ENCODE results near the gene ADAM12.
"Not testable (repeated sequence)": the region's sequence is repeated elsewhere in the genome, so short reads cannot be mapped to it uniquely, and the experiment has no call there.

The ADAM12 gene

DNA sequence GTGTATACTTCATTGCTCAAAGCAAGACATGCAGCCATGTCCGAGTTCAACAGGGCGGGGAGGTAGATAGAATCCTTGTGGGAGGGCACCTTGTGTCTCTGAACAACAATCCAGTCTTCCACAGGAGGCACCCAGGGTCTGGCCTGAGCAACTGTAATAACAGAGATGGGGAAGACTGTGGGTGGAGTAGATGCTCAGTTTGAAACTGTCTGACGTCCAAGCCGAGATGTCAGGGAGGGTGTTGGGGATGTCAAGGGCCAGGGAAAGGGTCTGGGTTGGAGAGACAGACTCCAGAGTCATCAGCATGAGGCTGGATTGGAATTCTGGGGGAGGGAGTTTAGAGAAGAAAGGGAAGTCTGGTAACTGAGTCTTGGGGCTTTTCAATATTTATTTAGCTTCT, 403.9 kb downstream of the ADAM12 start:
- H3K4me1 ChIP-seq (ENCODE audit: control insufficient read depth, insufficient read depth, low read length) = peaks cover 8% of the 10 kb centered on the region
- H3K27ac ChIP-seq (ENCODE audit: insufficient read depth, low read depth, low read length, poor library complexity, severe bottlenecking) = no peak overlapping the region
- no peaks in the 10 kb centered on the region for H3K27me3 ChIP-seq (ENCODE audit: control insufficient read depth, insufficient read depth, low read length, poor library complexity, severe bottlenecking)
- 80 to 91% methylated on average over 4 of the region's 4 CpGs for WGBS, 2 experiments
- H3K36me3 ChIP-seq (ENCODE audit: control insufficient read depth, insufficient read depth, low read length) = no peaks in the 10 kb centered on the region
- no peaks in the 10 kb centered on the region for H3K9me3 ChIP-seq (ENCODE audit: control insufficient read depth, low read length)
- no peak overlapping the region for H3K4me3 ChIP-seq (ENCODE audit: insufficient read depth, low read depth, low read length)

DNA sequence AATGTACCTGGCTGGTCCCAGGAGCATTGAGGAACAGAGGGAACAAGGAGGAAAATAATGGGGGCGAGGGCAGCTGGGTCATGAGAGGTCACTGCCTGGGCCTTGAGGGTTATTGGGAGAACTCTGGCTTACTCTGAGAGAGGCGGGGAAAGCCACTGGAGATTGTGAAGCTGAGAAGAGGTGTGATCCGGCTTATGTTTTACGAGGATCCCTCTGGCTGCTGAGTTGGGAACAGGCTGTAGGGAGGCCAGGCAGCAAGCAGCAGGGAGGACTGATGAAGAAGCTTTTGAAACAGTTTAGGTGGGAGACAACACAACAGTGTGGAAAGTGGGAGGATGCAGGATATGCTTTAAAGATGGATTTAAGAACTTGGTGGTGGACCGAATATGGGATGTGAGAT, 404.6 kb downstream of the ADAM12 start:
- H3K27me3 ChIP-seq (ENCODE audit: control insufficient read depth, insufficient read depth, low read length, poor library complexity, severe bottlenecking) = no peaks in the 10 kb centered on the region
- H3K4me1 ChIP-seq (ENCODE audit: control insufficient read depth, insufficient read depth, low read length) = peaks cover 8% of the 10 kb centered on the region
- H3K27ac ChIP-seq (ENCODE audit: insufficient read depth, low read depth, low read length, poor library complexity, severe bottlenecking) = no peak overlapping the region
- 89 to 91% methylated on average over 5 of the region's 5 CpGs for WGBS, 2 experiments
- H3K4me3 ChIP-seq (ENCODE audit: insufficient read depth, low read depth, low read length) = no peak overlapping the region
- H3K36me3 ChIP-seq (ENCODE audit: control insufficient read depth, insufficient read depth, low read length) = no peaks in the 10 kb centered on the region
- H3K9me3 ChIP-seq (ENCODE audit: control insufficient read depth, low read length) = no peaks in the 10 kb centered on the region

DNA sequence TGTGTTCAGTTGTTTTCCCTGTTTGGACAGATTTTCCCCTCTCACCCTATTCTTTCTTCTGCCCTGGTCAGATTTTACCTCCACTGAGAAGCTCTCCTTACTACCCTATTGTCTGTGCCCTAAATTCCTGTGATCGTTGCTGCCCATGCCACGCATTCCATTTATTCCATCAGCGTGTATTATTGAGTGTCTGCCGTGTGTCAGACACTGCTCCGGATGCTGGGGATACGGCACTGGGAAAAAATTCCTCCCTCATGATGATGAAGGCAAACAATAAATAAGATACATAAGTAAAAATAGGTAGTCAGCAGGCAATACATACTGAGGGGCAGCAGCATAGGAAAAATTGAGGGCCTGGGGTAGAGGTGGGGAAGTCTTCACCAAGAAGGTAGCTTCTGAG, 405.1 kb downstream of the ADAM12 start:
- Histone ChIP-seq H3K9me3 (ENCODE audit: control insufficient read depth, low read length) (no peaks in the 10 kb centered on the region), H3K4me1 (ENCODE audit: control insufficient read depth, insufficient read depth, low read length) (peaks cover 8% of the 10 kb centered on the region), H3K27me3 (ENCODE audit: control insufficient read depth, insufficient read depth, low read length, poor library complexity, severe bottlenecking) (no peaks in the 10 kb centered on the region), H3K27ac (ENCODE audit: insufficient read depth, low read depth, low read length, poor library complexity, severe bottlenecking) (no peak overlapping the region), H3K4me3 (ENCODE audit: insufficient read depth, low read depth, low read length) (no peak overlapping the region), H3K36me3 (ENCODE audit: control insufficient read depth, insufficient read depth, low read length) (no peaks in the 10 kb centered on the region)
- 80 to 86% methylated on average over 5 to 6 of the region's 6 CpGs for WGBS, 2 experiments

DNA sequence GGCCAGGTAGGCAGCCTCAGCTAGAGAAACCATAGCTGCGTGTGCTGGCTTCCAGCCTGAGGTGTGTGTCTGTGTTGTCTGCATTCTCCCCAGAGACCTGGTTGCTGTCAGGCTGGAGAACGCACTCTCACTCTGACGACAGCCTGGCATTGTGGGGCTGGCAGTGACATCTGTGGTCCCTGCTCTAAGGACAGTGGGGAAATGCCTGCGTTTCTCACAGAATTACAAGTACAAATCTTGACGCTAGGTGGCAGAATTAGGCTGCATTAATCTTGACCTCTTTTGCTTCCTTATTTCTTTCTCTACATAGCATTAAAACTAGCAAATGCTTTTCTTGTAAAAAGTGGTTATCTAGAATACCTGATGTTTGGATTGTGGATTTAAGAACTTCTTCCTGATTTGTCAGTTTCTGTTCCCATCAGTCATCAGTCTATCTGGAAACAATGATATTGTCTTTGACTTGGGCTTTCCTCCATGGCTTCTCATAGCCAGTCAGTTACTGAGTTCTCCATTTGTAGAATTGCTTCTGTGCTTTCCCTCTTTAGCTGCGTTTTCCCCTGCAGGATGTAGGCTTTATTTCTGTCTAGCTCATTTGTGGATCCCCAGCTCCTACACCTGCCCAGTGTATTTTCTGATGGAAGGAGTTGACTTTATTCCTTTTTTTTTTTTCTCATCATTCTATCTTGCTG, 405.9 kb downstream of the ADAM12 start:
- H3K27ac ChIP-seq (ENCODE audit: insufficient read depth, low read depth, low read length, poor library complexity, severe bottlenecking) = no peak overlapping the region
- H3K4me3 ChIP-seq (ENCODE audit: insufficient read depth, low read depth, low read length) = no peak overlapping the region
- H3K27me3 ChIP-seq (ENCODE audit: control insufficient read depth, insufficient read depth, low read length, poor library complexity, severe bottlenecking) = no peaks in the 10 kb centered on the region
- H3K36me3 ChIP-seq (ENCODE audit: control insufficient read depth, insufficient read depth, low read length) = no peaks in the 10 kb centered on the region
- H3K4me1 ChIP-seq (ENCODE audit: control insufficient read depth, insufficient read depth, low read length) = peaks cover 8% of the 10 kb centered on the region
- 17 to 19% methylated on average over 6 of the region's 6 CpGs for WGBS, 2 experiments
- H3K9me3 ChIP-seq (ENCODE audit: control insufficient read depth, low read length) = no peaks in the 10 kb centered on the region

DNA sequence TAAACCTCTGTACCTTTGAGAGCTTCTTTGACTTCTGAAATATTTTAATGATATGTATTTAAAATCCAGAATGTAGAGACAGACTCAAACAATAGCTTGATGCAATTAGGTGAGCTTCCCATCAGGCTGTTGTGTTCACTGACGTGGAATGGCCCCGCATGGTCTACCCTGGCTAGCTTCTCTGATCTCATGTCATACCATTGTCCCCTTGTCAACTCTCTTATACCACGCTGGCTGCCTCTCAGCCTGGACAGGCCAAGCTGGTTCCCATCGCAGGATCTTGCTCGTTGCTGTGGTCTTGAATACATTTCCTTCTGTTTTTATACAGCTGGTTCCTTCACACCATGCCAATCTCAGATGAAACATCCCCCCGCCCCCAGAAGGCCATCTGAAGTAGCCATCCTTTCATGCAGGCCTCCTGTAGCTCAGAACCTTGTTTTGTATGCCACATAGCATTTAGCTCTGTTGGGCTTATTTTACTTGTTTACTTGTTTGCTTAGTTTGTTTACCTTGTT, 407.7 kb downstream of the ADAM12 start:
- Histone ChIP-seq H3K27ac (ENCODE audit: insufficient read depth, low read depth, low read length, poor library complexity, severe bottlenecking) (no peak overlapping the region), H3K9me3 (ENCODE audit: control insufficient read depth, low read length) (no peaks in the 10 kb centered on the region), H3K27me3 (ENCODE audit: control insufficient read depth, insufficient read depth, low read length, poor library complexity, severe bottlenecking) (no peaks in the 10 kb centered on the region), H3K4me3 (ENCODE audit: insufficient read depth, low read depth, low read length) (no peak overlapping the region), H3K4me1 (ENCODE audit: control insufficient read depth, insufficient read depth, low read length) (peaks cover 8% of the 10 kb centered on the region), H3K36me3 (ENCODE audit: control insufficient read depth, insufficient read depth, low read length) (no peaks in the 10 kb centered on the region)
- WGBS, 2 experiments = 61 to 73% methylated on average over 6 of the region's 6 CpGs

DNA sequence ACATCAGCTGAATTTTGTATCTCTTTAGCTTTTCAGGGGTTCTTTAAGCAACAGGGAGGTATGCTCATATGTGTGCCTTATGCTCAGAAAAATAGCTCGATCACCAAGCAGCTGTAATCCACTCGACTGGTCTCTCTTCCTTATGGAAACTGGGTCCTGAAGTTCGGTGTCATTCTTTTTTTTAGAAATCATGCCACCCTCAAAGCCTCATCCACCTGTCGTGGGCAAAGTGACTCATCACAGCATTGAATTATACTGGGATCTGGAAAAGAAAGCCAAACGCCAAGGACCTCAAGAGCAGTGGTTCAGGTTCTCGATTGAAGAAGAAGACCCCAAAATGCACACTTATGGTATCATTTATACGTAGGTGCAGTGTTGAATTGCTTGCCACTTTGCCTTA, 408.3 kb downstream of the ADAM12 start:
- WGBS, 2 experiments = 94 to 95% methylated on average over 7 of the region's 7 CpGs

DNA sequence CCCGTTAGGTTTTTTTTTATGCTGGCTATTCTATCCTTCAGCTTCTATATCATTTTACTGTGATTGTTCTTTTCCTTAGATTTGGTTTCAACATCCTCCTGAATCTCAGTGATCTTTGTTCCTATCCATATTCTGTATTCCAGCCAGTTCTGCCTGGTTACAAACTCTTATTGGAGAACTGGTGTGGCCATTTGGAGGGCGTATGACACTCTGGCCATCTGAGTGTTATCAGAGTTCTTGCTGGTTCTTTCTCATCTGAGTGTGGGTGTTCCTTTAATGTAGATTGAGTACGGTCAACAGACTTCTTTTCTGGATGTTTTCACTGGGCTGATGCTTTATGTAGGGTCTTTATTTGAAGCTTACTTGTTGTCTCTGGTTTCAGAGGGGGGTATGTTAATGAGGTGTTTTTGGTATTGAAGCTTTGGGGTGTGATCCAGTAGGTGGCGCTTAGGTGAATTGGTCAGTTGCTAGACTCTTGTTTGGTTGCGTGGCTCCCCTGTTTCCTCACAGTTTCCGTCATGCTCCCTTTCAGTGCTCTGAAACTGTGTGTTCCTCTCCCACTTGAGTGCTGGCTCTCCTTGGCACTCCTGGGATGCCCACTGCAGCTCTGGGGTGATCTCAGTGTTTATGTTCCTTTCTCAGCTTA, 411.2 kb downstream of the ADAM12 start:
- H3K27ac ChIP-seq (ENCODE audit: insufficient read depth, low read depth, low read length, poor library complexity, severe bottlenecking) = no peak overlapping the region
- H3K4me3 ChIP-seq (ENCODE audit: insufficient read depth, low read depth, low read length) = no peak overlapping the region

More for the DNA sequence above, 408.3 kb downstream of the ADAM12 start:
- no peaks in the 10 kb centered on the region for H3K36me3 ChIP-seq (ENCODE audit: control insufficient read depth, insufficient read depth, low read length)
- H3K27ac ChIP-seq (ENCODE audit: insufficient read depth, low read depth, low read length, poor library complexity, severe bottlenecking) = no peak overlapping the region
- no peak overlapping the region for H3K4me3 ChIP-seq (ENCODE audit: insufficient read depth, low read depth, low read length)
- no peaks in the 10 kb centered on the region for H3K9me3 ChIP-seq (ENCODE audit: control insufficient read depth, low read length)
- no peaks in the 10 kb centered on the region for H3K27me3 ChIP-seq (ENCODE audit: control insufficient read depth, insufficient read depth, low read length, poor library complexity, severe bottlenecking)
- H3K4me1 ChIP-seq (ENCODE audit: control insufficient read depth, insufficient read depth, low read length) = peaks cover 8% of the 10 kb centered on the region

DNA sequence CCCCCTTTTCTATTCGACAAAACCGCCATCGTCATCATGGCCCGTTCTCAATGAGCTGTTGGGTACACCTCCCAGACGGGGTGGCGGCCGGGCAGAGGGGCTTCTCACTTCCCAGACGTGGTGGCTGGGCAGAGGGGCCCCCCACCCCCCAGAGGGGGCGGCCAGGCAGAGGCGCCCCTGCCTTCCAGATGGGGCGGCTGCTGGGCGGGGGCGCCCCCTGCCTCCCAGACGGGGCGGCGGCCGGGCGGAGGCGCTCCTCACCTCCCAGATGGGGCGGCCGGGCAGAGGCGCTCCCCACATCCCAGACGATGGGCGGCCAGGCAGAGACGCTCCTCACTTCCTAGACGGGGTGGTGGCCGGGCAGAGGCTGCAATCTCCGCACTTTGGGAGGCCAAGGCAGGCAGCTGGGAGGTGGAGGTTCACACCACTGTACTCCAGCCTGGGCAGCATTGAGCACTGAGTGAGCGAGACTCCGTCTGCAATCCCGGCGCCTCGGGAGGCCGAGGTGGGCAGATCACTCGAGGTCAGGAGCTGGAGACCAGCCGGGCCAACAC, 418.1 kb downstream of the ADAM12 start:
- H3K9me3 ChIP-seq (ENCODE audit: control insufficient read depth, low read length); H3K4me1 ChIP-seq (ENCODE audit: control insufficient read depth, insufficient read depth, low read length); H3K27me3 ChIP-seq (ENCODE audit: control insufficient read depth, insufficient read depth, low read length, poor library complexity, severe bottlenecking); H3K36me3 ChIP-seq (ENCODE audit: control insufficient read depth, insufficient read depth, low read length); H3K4me3 ChIP-seq (ENCODE audit: insufficient read depth, low read depth, low read length); H3K27ac ChIP-seq (ENCODE audit: insufficient read depth, low read depth, low read length, poor library complexity, severe bottlenecking): not testable (repeated sequence)
- 92 to 96% methylated on average over 36 of the region's 36 CpGs for WGBS, 2 experiments

More for the DNA sequence above, 411.2 kb downstream of the ADAM12 start:
- Histone ChIP-seq H3K36me3 (ENCODE audit: control insufficient read depth, insufficient read depth, low read length) (no peaks in the 10 kb centered on the region), H3K4me1 (ENCODE audit: control insufficient read depth, insufficient read depth, low read length) (no peaks in the 10 kb centered on the region), H3K9me3 (ENCODE audit: control insufficient read depth, low read length) (no peaks in the 10 kb centered on the region), H3K27me3 (ENCODE audit: control insufficient read depth, insufficient read depth, low read length, poor library complexity, severe bottlenecking) (no peaks in the 10 kb centered on the region)
- 85 to 86% methylated on average over 6 of the region's 6 CpGs for WGBS, 2 experiments

DNA sequence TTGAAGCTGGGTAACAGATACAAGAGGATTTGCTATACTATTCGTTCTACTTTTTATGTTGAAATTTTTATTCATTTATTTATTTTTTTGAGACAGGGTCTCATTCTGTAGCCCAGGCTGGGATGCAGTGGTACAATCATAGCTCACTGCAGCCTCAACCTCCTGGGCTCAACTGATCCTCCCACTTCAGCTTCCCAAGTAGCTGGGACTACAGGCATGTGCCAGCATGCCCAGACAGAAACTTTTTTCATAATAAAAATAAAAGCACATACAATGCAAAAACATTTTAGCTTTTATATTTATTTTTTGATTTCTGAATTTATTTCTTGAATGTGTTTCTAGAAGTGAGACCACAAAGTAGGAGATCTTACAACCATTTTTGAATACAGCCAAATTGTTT, 420.7 kb downstream of the ADAM12 start:
- no peaks in the 10 kb centered on the region for H3K9me3 ChIP-seq (ENCODE audit: control insufficient read depth, low read length)
- no peaks in the 10 kb centered on the region for H3K4me1 ChIP-seq (ENCODE audit: control insufficient read depth, insufficient read depth, low read length)
- no peaks in the 10 kb centered on the region for H3K27me3 ChIP-seq (ENCODE audit: control insufficient read depth, insufficient read depth, low read length, poor library complexity, severe bottlenecking)
- H3K36me3 ChIP-seq (ENCODE audit: control insufficient read depth, insufficient read depth, low read length) = no peaks in the 10 kb centered on the region
- H3K4me3 ChIP-seq (ENCODE audit: insufficient read depth, low read depth, low read length) = no peak overlapping the region
- WGBS, 2 experiments = 80 to 90% methylated on average over 1 of the region's 1 CpG
- H3K27ac ChIP-seq (ENCODE audit: insufficient read depth, low read depth, low read length, poor library complexity, severe bottlenecking) = no peak overlapping the region

DNA sequence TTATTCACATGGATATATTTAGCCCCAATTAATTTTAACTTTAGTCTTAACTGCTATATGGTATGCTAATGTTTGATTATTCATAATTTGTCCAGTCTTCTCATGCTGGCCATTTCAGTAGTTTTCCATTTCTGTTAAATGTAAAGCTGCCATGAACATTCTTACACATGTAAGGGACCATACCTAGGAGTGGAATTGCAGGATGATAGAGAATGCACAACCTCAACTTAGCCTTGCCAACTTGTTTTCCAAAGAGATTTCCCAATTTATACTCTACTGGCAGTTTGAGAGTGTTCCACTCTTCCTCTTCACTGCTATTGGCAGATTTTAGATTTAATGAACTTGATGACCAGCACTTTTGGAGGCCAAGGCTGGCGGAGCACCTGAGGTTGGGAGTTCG, 423.7 kb downstream of the ADAM12 start:
- Histone ChIP-seq H3K9me3 (ENCODE audit: control insufficient read depth, low read length) (no peaks in the 10 kb centered on the region), H3K27me3 (ENCODE audit: control insufficient read depth, insufficient read depth, low read length, poor library complexity, severe bottlenecking) (no peaks in the 10 kb centered on the region), H3K4me1 (ENCODE audit: control insufficient read depth, insufficient read depth, low read length) (no peaks in the 10 kb centered on the region), H3K27ac (ENCODE audit: insufficient read depth, low read depth, low read length, poor library complexity, severe bottlenecking) (no peak overlapping the region), H3K4me3 (ENCODE audit: insufficient read depth, low read depth, low read length) (no peak overlapping the region), H3K36me3 (ENCODE audit: control insufficient read depth, insufficient read depth, low read length) (no peaks in the 10 kb centered on the region)
- WGBS, 2 experiments = 90 to 94% methylated on average over 2 of the region's 2 CpGs

Data from ectodermal cell (in vitro differentiated cells).